K562 (cell line): ENCODE results near the gene BTF3L4. TPM values are rescaled to one million over a fixed set of nuclear protein-coding genes. Genes with fewer than 3 reads are reported as not detected.

Source experiments
- ARHGAP35 ChIP-seq: fragments of 450-650 bp; IDR thresholded peaks from 2 replicates; pipeline ENCODE4 v1.6.1; 2018; ENCODE audit not compliant: partially characterized antibody
- ARID3A ChIP-seq: IDR thresholded peaks from 2 replicates; pipeline ENCODE4 v1.6.1; 2012; ENCODE audit warnings: low read depth, low read length, improper control_type of control experiment, borderline replicate concordance
- BMI1 ChIP-seq: fragments of 150-350 bp; IDR thresholded peaks from 2 replicates; pipeline ENCODE4 v1.6.1; 2014; ENCODE audit warnings: low read length
- CSDE1 ChIP-seq, 2 experiments: fragments of 450-650 bp; IDR thresholded peaks; 2 replicates each; pipeline ENCODE4 v1.6.1; 2016; ENCODE audit warnings: mild to moderate bottlenecking in 1 of 2
- DLX4 ChIP-seq: fragments of 250-450 bp; sonication (Bioruptor Pico); IDR thresholded peaks from 2 replicates; pipeline ENCODE4 v1.6.1; 2021; ENCODE audit warnings: mild to moderate bottlenecking
- FOSL1 ChIP-seq: fragments of 200-800 bp; sonication (Bioruptor generic); conservative IDR thresholded peaks from 2 replicates; pipeline ENCODE4 v1.6.1; 2016; ENCODE audit warnings: missing genetic modification characterization, missing compliant biosample characterization
- GATAD2A ChIP-seq: fragments of 450-650 bp; IDR thresholded peaks from 2 replicates; pipeline ENCODE4 v1.6.1; 2017
- KDM1A ChIP-seq, 2 experiments: fragments of 450-650 bp; IDR thresholded peaks; 2 replicates each; pipeline ENCODE4 v1.6.1; 2016; ENCODE audit warnings: mild to moderate bottlenecking in 2 of 2
- KDM5B ChIP-seq: fragments of 200-600 bp; sonication (generic); IDR thresholded peaks from 2 replicates; pipeline ENCODE4 v1.6.1; 2012; ENCODE audit warnings: low read depth, mild to moderate bottlenecking, moderate library complexity, low read length, control low read depth, inconsistent platforms; ENCODE audit not compliant: insufficient replicate concordance
- MYNN ChIP-seq, 2 experiments: sonication (generic); formaldehyde crosslinking in 1 of 2; IDR thresholded peaks; 2 replicates each; pipeline versions ENCODE4 v1.5.0 to v1.6.1; 2016 to 2020; ENCODE audit warnings: antibody characterized with exemption in 1 of 2, missing genetic modification reagents in 1 of 2
- NCOA1 ChIP-seq: fragments of 450-650 bp; IDR thresholded peaks from 2 replicates; pipeline ENCODE4 v1.6.1; 2016; ENCODE audit warnings: low read depth
- NFE2L1 ChIP-seq: fragments of 450-650 bp; IDR thresholded peaks from 2 replicates; pipeline ENCODE4 v1.6.1; 2016; ENCODE audit warnings: missing genetic modification characterization, low read depth, mild to moderate bottlenecking, missing compliant biosample characterization, moderate library complexity, borderline replicate concordance
- RBM22 ChIP-seq: fragments of 200-400 bp; formaldehyde crosslinking; IDR thresholded peaks from 2 replicates; pipeline ENCODE4 v1.6.1; 2018; ENCODE audit warnings: low read length, low read depth; ENCODE audit not compliant: poor library complexity, severe bottlenecking
- SMC3 ChIP-seq: conservative IDR thresholded peaks from 2 replicates; pipeline ENCODE4 v1.6.1; 2011; ENCODE audit warnings: low read depth, low read length, improper control_type of control experiment; ENCODE audit not compliant: insufficient read depth
- SREBF2 ChIP-seq: sonication (generic); formaldehyde crosslinking; IDR thresholded peaks from 2 replicates; pipeline ENCODE4 v1.4.0; 2020; ENCODE audit warnings: mild to moderate bottlenecking, missing genetic modification reagents
- SRSF7 ChIP-seq: fragments of 200-400 bp; formaldehyde crosslinking; optimal IDR thresholded peaks from 2 replicates; pipeline ENCODE3; 2017; ENCODE audit warnings: mild to moderate bottlenecking, low read depth, low read length
- TCF7 ChIP-seq: sonication (generic); IDR thresholded peaks from 2 replicates; pipeline ENCODE4 v1.6.1; 2016; ENCODE audit warnings: antibody characterized with exemption, borderline replicate concordance
- ZBED1 ChIP-seq: IDR thresholded peaks from 2 replicates; pipeline ENCODE4 v1.6.1; 2014
- polyA plus RNA-seq, 8 experiments: library from polyadenylated mRNA; depleted of rRNA in 4 of 8; stranded (reverse) in 5 of 8; unstranded in 3 of 8; fragments of >200 nt; fragmentation: Nextera tagmentation in 2 of 8; fragmentation: Illumina TruSeq in 1 of 8; extraction: Ambion mirVana in 2 of 8; extraction: Trizol in 1 of 8; gene quantifications; 2 replicates each; pipeline versions ENCODE4 v1.2.1 to v1.2.3, GENCODE V29; 2011 to 2014; ENCODE audit warnings: inconsistent platforms in 1 of 8, missing spikeins in 1 of 8
- total RNA-seq, 7 experiments: library from RNA; depleted of rRNA in 6 of 7; stranded (reverse); fragments of >200 nt in 6 of 7; fragmentation: Illumina TruSeq in 2 of 7; extraction: Trizol in 2 of 7; gene quantifications; 2 replicates each; pipeline versions ENCODE4 v1.2.1 to v1.2.3, GENCODE V29; 2011 to 2021; ENCODE audit warnings: low replicate concordance in 1 of 7
- TF ChIP-seq, protein P1 (sequence below), 2 experiments: fragments of 150-350 bp in 1 of 2; IDR thresholded peaks; 2 replicates each; pipeline ENCODE4 v1.6.1; 2012 to 2016; ENCODE audit warnings: low read depth in 2 of 2, low read length in 2 of 2, mild to moderate bottlenecking in 1 of 2, moderate library complexity in 1 of 2
- TF ChIP-seq, protein P2 (sequence below): sonication (generic); formaldehyde crosslinking; IDR thresholded peaks from 2 replicates; pipeline ENCODE4 v1.8.0; 2023; ENCODE audit warnings: mild to moderate bottlenecking, missing genetic modification reagents

Gene BTF3L4
- total and polyA plus RNA-seq, 9 of the 15 experiments (the other 6 are each of a cell fraction or from before 2014, with no cell fraction given), result 40.1 to 106 (median 88.8) TPM

DNA sequence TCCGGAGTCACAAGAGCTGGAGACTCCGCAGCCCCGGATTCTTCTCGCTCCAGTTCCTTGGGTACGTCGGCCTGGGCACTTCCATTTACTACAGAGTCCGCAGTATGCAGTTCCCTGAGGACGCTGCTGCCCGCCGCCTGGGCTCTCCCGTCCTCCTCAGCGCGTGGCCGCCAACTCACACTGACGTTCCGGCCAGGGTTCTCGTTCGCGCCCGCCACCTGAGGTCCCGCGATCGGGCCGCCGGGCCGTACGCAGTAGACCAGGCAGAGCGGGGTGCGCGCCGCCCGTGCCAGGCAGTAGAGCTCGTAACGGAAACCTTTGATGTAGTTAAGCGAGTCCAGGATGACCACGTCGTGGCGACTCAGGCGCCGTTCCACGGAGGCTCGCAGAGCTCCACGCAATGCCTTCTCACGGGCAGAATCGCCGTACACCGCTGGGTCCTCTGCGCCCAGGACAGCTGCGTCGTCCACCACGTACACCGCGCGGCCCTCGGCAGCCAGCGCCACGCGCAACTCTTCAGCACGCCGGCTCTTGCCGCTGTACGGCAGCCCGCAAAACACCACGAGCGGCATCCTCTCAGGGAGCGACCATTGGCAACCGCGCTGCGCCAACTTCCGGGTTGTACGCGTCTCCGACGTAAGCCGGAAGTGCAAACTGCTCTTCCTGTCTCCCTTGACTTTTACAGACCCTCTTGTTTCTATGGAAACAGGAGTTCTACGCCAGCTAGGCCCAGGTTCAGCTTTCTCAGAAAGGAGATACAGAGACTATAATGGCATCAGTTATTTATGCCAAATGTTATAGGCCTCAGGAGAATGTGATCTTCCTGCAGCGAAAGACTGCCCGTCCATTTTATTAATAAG is 22.7 kb upstream of the BTF3L4 start, which contains the start of gene KTI12 (continued):
- TF ChIP-seq SMC3, result no peak
- peak; percentile 92 for TF ChIP-seq RBM22
- no peak for TF ChIP-seq ARHGAP35
- TF ChIP-seq TCF7, result peak; percentile 25; the same call in 1 of the 2 replicates
- no peak for TF ChIP-seq DLX4 (CRISPR knock-in tag)
- TF ChIP-seq ZBED1, result no peak
- no peak for TF ChIP-seq SRSF7
- TF ChIP-seq BMI1, result no peak; the same call in 1 of the 2 replicates
- TF ChIP-seq SREBF2, result no peak
- TF ChIP-seq NFE2L1 (tag), result no peak
- peak in 1 of 2 experiments; percentile 73; a peak in 1 of 4 replicates for TF ChIP-seq CSDE1 (IDR thresholded peaks at IDR 0.05)
- TF ChIP-seq GATAD2A, result no peak
- TF ChIP-seq MYNN (IDR thresholded peaks at IDR 0.05), result peak; percentile 97
- TF ChIP-seq MYNN (CRISPR knock-in tag; IDR thresholded peaks at IDR 0.05), result no peak
- TF ChIP-seq KDM1A (IDR thresholded peaks at IDR 0.05), result no peak
- TF ChIP-seq FOSL1 (tag), result peak; percentile 4; the same call in 1 of the 2 replicates
- TF ChIP-seq NCOA1, result peak; percentile 30; the same call in 1 of the 2 replicates
- TF ChIP-seq ARID3A, result no peak
- TF ChIP-seq, protein P1, sequence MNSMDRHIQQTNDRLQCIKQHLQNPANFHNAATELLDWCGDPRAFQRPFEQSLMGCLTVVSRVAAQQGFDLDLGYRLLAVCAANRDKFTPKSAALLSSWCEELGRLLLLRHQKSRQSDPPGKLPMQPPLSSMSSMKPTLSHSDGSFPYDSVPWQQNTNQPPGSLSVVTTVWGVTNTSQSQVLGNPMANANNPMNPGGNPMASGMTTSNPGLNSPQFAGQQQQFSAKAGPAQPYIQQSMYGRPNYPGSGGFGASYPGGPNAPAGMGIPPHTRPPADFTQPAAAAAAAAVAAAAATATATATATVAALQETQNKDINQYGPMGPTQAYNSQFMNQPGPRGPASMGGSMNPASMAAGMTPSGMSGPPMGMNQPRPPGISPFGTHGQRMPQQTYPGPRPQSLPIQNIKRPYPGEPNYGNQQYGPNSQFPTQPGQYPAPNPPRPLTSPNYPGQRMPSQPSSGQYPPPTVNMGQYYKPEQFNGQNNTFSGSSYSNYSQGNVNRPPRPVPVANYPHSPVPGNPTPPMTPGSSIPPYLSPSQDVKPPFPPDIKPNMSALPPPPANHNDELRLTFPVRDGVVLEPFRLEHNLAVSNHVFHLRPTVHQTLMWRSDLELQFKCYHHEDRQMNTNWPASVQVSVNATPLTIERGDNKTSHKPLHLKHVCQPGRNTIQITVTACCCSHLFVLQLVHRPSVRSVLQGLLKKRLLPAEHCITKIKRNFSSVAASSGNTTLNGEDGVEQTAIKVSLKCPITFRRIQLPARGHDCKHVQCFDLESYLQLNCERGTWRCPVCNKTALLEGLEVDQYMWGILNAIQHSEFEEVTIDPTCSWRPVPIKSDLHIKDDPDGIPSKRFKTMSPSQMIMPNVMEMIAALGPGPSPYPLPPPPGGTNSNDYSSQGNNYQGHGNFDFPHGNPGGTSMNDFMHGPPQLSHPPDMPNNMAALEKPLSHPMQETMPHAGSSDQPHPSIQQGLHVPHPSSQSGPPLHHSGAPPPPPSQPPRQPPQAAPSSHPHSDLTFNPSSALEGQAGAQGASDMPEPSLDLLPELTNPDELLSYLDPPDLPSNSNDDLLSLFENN (IDR thresholded peaks at IDR 0.05; ENCODE audit: low read depth in 2 of 2, low read length in 2 of 2), result no peak
- peak; percentile 81 for TF ChIP-seq KDM5B
- TF ChIP-seq, protein P2, sequence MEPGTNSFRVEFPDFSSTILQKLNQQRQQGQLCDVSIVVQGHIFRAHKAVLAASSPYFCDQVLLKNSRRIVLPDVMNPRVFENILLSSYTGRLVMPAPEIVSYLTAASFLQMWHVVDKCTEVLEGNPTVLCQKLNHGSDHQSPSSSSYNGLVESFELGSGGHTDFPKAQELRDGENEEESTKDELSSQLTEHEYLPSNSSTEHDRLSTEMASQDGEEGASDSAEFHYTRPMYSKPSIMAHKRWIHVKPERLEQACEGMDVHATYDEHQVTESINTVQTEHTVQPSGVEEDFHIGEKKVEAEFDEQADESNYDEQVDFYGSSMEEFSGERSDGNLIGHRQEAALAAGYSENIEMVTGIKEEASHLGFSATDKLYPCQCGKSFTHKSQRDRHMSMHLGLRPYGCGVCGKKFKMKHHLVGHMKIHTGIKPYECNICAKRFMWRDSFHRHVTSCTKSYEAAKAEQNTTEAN (CRISPR knock-in tag), result peak; percentile 76; the same call in 1 of the 2 replicates
